DMS53 treated with DMSO at 0.1 percent for 48 hours (cell line): ENCODE data around the gene IFI44L.

Experiments
- DNase-seq: peaks from one replicate; lab custom pipeline; 2025; ENCODE audit not compliant: unreplicated experiment; lab: John Stamatoyannopoulos, UW

The IFI44L gene

GRCh38 chr1:78619803-78620579, at the start of gene IFI44L:
TSS of gene IFI44L (plus strand) at chr1:78620448. CDS start at chr1:78627916, 7,468 bp downstream.
- no peak for DNase-seq

GRCh38 chr1:78570539-78570938, 49.7 kb upstream of the IFI44L start:
- DNase-seq, result no peak

- DNase-seq, result no peak
These were observed 42.8 kb upstream of the IFI44L start for GRCh38 chr1:78577257-78578100.

- no peak for DNase-seq
These were observed 33.7 kb upstream of the IFI44L start for GRCh38 chr1:78586572-78586971.

GRCh38 chr1:78587211-78587610, 33.0 kb upstream of the IFI44L start:
- no peak for DNase-seq

GRCh38 chr1:78591971-78592370, 28.3 kb upstream of the IFI44L start:
- no peak for DNase-seq

GRCh38 chr1:78599294-78599693, 21.0 kb upstream of the IFI44L start:
- DNase-seq, result no peak

GRCh38 chr1:78601068-78601467, 19.2 kb upstream of the IFI44L start:
- DNase-seq, result peak; percentile 87

GRCh38 chr1:78603206-78603605, 17.0 kb upstream of the IFI44L start:
- DNase-seq, result no peak

GRCh38 chr1:78604643-78605042, 15.6 kb upstream of the IFI44L start:
- no peak for DNase-seq

GRCh38 chr1:78606274-78606673, 14.0 kb upstream of the IFI44L start:
- no peak for DNase-seq

GRCh38 chr1:78607334-78607927, 12.8 kb upstream of the IFI44L start:
- DNase-seq, result peak; percentile 35

- no peak for DNase-seq
These were observed 12.3 kb upstream of the IFI44L start for GRCh38 chr1:78607944-78608343.

- DNase-seq, result peak; percentile 93
These were observed 2.6 kb upstream of the IFI44L start for GRCh38 chr1:78617615-78618026.

GRCh38 chr1:78619032-78619431, 1.2 kb upstream of the IFI44L start:
- no peak for DNase-seq

GRCh38 chr1:78619446-78619802, 824 bp upstream of the IFI44L start:
- no peak for DNase-seq

GRCh38 chr1:78620666-78621065, 418 bp downstream of the IFI44L start:
- DNase-seq, result no peak

- no peak for DNase-seq
These were observed 2.3 kb downstream of the IFI44L start for GRCh38 chr1:78622548-78622947.

- no peak for DNase-seq
These were observed 3.8 kb downstream of the IFI44L start for GRCh38 chr1:78624035-78624434.

- DNase-seq, result no peak
These were observed 7.1 kb downstream of the IFI44L start for GRCh38 chr1:78627321-78627720.

- no peak for DNase-seq
These were observed 10.4 kb downstream of the IFI44L start for GRCh38 chr1:78630600-78630999.

GRCh38 chr1:78633209-78633608, 13.0 kb downstream of the IFI44L start:
- DNase-seq, result no peak
